ENCODE results near the gene ACVR2B.

ACVR2B gene

DNA sequence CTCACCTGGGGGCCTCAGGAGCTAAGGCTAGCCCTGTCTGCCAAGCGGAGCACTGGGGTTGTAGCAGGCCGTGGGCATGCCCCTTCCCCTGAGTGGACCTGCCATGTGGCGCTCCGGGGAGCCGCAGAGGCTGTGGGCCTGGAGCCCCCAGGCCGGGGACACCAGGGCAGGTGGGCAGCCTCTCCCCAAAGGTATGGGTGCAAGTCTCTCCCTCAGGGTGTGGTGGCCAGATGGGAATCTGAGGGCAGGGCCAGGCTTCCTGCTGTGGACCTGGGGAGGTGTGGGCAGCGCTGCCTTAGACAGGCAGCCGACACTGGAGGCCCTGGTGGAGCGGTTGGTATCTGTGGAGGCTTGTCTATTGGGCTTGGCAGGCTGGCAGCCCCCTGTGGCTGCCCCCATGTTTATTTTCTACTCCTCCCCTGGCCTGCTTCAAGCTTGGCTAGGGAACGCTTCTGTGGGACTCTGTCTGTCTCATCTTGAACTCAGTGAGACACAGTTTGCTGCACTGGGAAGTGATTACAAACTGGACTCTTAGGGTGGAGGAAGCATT is 5.9 kb downstream of the ACVR2B start:
- Histone ChIP-seq H3K4me1 (ENCODE audit: control insufficient read depth, low read length) (peaks cover 11% of the 10 kb centered on the region), H4K20me1 (ENCODE audit: control insufficient read depth, insufficient read depth, low read depth, low read length) (peaks cover 8% of the 10 kb centered on the region; the same call in 1 of the 2 replicates)
- TF ChIP-seq, protein P1, sequence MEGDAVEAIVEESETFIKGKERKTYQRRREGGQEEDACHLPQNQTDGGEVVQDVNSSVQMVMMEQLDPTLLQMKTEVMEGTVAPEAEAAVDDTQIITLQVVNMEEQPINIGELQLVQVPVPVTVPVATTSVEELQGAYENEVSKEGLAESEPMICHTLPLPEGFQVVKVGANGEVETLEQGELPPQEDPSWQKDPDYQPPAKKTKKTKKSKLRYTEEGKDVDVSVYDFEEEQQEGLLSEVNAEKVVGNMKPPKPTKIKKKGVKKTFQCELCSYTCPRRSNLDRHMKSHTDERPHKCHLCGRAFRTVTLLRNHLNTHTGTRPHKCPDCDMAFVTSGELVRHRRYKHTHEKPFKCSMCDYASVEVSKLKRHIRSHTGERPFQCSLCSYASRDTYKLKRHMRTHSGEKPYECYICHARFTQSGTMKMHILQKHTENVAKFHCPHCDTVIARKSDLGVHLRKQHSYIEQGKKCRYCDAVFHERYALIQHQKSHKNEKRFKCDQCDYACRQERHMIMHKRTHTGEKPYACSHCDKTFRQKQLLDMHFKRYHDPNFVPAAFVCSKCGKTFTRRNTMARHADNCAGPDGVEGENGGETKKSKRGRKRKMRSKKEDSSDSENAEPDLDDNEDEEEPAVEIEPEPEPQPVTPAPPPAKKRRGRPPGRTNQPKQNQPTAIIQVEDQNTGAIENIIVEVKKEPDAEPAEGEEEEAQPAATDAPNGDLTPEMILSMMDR (IDR thresholded peaks at IDR 0.05; ENCODE audit: low read depth, low read length, poor library complexity, severe bottlenecking): no peak
- no peak for TF ChIP-seq EZH2phosphoT487 (IDR thresholded peaks at IDR 0.05; ENCODE audit: borderline replicate concordance, low read length)

GRCh38 chr3:38460377-38461270 is 6.9 kb downstream of the ACVR2B start:
- H3K79me2 ChIP-seq (ENCODE audit: control insufficient read depth, low read length): peaks cover 78% of the 10 kb centered on the region
- no peaks in the 10 kb centered on the region for H3K9me2 ChIP-seq (replicated peaks; ENCODE audit: control insufficient read depth, low read length)

More for the DNA sequence above, 5.9 kb downstream of the ACVR2B start:
- Histone ChIP-seq H3K4me3 (ENCODE audit: low read length) (no peak overlapping the region), H3K27me3 (ENCODE audit: control insufficient read depth, low read length) (peaks cover 7% of the 10 kb centered on the region), H3K79me2 (ENCODE audit: control insufficient read depth, low read length) (peaks cover 88% of the 10 kb centered on the region), H3K36me3 (ENCODE audit: control insufficient read depth, low read length) (no peaks in the 10 kb centered on the region), H3F3A (ENCODE audit: control insufficient read depth, insufficient read depth) (no peaks in the 10 kb centered on the region), H3K27ac (ENCODE audit: low read depth, low read length) (no peak overlapping the region), H3K4me2 (ENCODE audit: low read length) (no peak overlapping the region), H3K9me3 (ENCODE audit: control insufficient read depth, insufficient read depth, low read length) (no peaks in the 10 kb centered on the region), H3K9me2 (replicated peaks; ENCODE audit: control insufficient read depth, low read length) (no peaks in the 10 kb centered on the region)

DNA sequence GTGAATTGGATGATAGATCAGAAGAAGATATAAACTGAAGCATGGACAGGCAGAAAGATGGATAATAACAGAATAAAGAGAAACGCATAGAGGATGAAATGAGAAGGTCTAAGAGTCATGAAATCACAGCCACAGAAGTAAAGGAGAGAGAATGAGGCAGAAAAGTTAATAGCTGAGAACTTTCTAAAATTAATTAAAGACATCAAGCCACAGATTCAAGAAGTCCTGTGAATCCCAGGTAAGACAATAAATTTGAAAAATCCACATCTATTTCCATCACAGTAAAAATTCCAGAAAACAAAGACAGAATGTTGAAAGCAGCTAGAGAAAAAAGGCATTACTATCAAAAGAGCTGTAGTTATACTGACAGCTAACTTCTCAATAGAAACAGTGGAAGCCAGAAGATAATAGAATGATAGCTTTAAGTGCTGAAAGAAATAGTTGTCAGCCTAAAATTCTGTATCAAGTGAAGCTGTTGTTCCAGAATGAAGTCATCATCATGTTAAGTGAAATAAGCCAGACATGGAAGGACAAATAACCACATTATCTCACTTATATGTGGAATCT is 12.0 kb downstream of the ACVR2B start:
- Histone ChIP-seq H3K4me2 (ENCODE audit: low read length) (no peak overlapping the region), H3K9me2 (replicated peaks; ENCODE audit: control insufficient read depth, low read length) (no peaks in the 10 kb centered on the region), H3F3A (ENCODE audit: control insufficient read depth, insufficient read depth) (0 out of 2 replicates have a peak, but pooled peaks cover 3% of the 10 kb centered on the region), H3K4me3 (ENCODE audit: low read length) (no peak overlapping the region), H3K4me1 (ENCODE audit: control insufficient read depth, low read length) (no peaks in the 10 kb centered on the region), H3K79me2 (ENCODE audit: control insufficient read depth, low read length) (peaks cover 47% of the 10 kb centered on the region), H3K27me3 (ENCODE audit: control insufficient read depth, low read length) (no peaks in the 10 kb centered on the region), H3K36me3 (ENCODE audit: control insufficient read depth, low read length) (no peaks in the 10 kb centered on the region), H3K27ac (ENCODE audit: low read depth, low read length) (no peak overlapping the region), H4K20me1 (ENCODE audit: control insufficient read depth, insufficient read depth, low read depth, low read length) (no peaks in the 10 kb centered on the region), H3K9me3 (ENCODE audit: control insufficient read depth, insufficient read depth, low read length) (peaks cover 18% of the 10 kb centered on the region)
- TF ChIP-seq EZH2phosphoT487 (IDR thresholded peaks at IDR 0.05; ENCODE audit: borderline replicate concordance, low read length): no peak
- TF ChIP-seq, protein P1 (IDR thresholded peaks at IDR 0.05; ENCODE audit: low read depth, low read length, poor library complexity, severe bottlenecking): no peak

More at GRCh38 chr3:38460377-38461270, 6.9 kb downstream of the ACVR2B start:
- Histone ChIP-seq H3K27me3 (ENCODE audit: control insufficient read depth, low read length) (peaks cover 4% of the 10 kb centered on the region), H3K27ac (ENCODE audit: low read depth, low read length) (no peak overlapping the region), H3F3A (ENCODE audit: control insufficient read depth, insufficient read depth) (no peaks in the 10 kb centered on the region), H3K9me3 (ENCODE audit: control insufficient read depth, insufficient read depth, low read length) (no peaks in the 10 kb centered on the region), H4K20me1 (ENCODE audit: control insufficient read depth, insufficient read depth, low read depth, low read length) (peaks cover 6% of the 10 kb centered on the region; the same call in 1 of the 2 replicates), H3K4me3 (ENCODE audit: low read length) (no peak overlapping the region), H3K4me1 (ENCODE audit: control insufficient read depth, low read length) (peaks cover 5% of the 10 kb centered on the region), H3K4me2 (ENCODE audit: low read length) (no peak overlapping the region), H3K36me3 (ENCODE audit: control insufficient read depth, low read length) (no peaks in the 10 kb centered on the region)
- TF ChIP-seq EZH2phosphoT487 (IDR thresholded peaks at IDR 0.05; ENCODE audit: borderline replicate concordance, low read length): no peak
- TF ChIP-seq, protein P1 (IDR thresholded peaks at IDR 0.05; ENCODE audit: low read depth, low read length, poor library complexity, severe bottlenecking): no peak
